ENCODE data around the gene LTB. TPM values are rescaled to one million over a fixed set of nuclear protein-coding genes. Genes with fewer than 3 reads are reported as not detected.

Gene LTB
- total RNA-seq, 1 experiment from 2014 or later, result not detected

GRCh38 chr6:31579119-31579505 lies 3.1 kb downstream of the LTB start:
- no peak overlapping the region for H3K9ac ChIP-seq (ENCODE audit: extremely low read depth, insufficient read length, low read length)
- H2AFZ ChIP-seq (ENCODE audit: low read length), result no peak overlapping the region
- H2BK5ac ChIP-seq (ENCODE audit: insufficient read length, low read length), result no peak overlapping the region
- no peak for TF ChIP-seq CTCF (conservative IDR thresholded peaks at IDR 0.05)
- no peak overlapping the region for H3T11ph ChIP-seq (ENCODE audit: low read length)
- no peaks in the 10 kb centered on the region; a peak in 1 of 5 replicates for H3K9me3 Mint-ChIP-seq
- peaks cover 11% of the 10 kb centered on the region for H3K23me2 ChIP-seq (ENCODE audit: insufficient read length, low read depth, low read length, poor library complexity, severe bottlenecking)
- no peak overlapping the region for H4K8ac ChIP-seq (replicated peaks; ENCODE audit: insufficient read length, low read depth, low read length)
- H3K4ac ChIP-seq (ENCODE audit: low read depth, low read length), result no peak overlapping the region
- no peak overlapping the region for H3K14ac ChIP-seq (ENCODE audit: insufficient read depth, low read length)
- no peak for DNase-seq
- peaks cover 45% of the 10 kb centered on the region for H3K27me3 Mint-ChIP-seq (ENCODE audit: low read depth)
- no peak overlapping the region for H3K56ac ChIP-seq (ENCODE audit: insufficient read length, low read depth, low read length)
- no peaks in the 10 kb centered on the region for H3K9me3 ChIP-seq (ENCODE audit: control insufficient read depth, low read depth, low read length)
- no peaks in the 10 kb centered on the region for H4K20me1 ChIP-seq (ENCODE audit: control insufficient read depth, insufficient read depth, insufficient read length)
- no peaks in the 10 kb centered on the region for H3K79me1 ChIP-seq (ENCODE audit: insufficient read depth, low read depth, low read length, poor library complexity, severe bottlenecking)
- no peak overlapping the region for H4K5ac ChIP-seq (ENCODE audit: insufficient read length, low read depth, low read length)
- no peak overlapping the region for H3K18ac ChIP-seq (ENCODE audit: insufficient read length, low read depth, low read length)
- H3K4me1 ChIP-seq (ENCODE audit: insufficient read depth, low read length), result peaks cover 2% of the 10 kb centered on the region; the same call in 1 of the 2 replicates
- no peak overlapping the region for H3K4me2 ChIP-seq (ENCODE audit: insufficient read depth, insufficient read length, low read length)
- no peak overlapping the region for H4K91ac ChIP-seq (ENCODE audit: insufficient read length, low read depth, low read length)
- no peak overlapping the region for H2BK120ac ChIP-seq (ENCODE audit: low read depth, low read length, poor library complexity, severe bottlenecking)
- no peak overlapping the region for H3K27ac ChIP-seq (ENCODE audit: insufficient read length, low read depth, low read length)
- no peak overlapping the region for H3K23ac ChIP-seq (ENCODE audit: insufficient read length, low read depth, low read length)
- H3K27me3 ChIP-seq (ENCODE audit: insufficient read depth, low read length), result no peaks in the 10 kb centered on the region
- H3K79me2 ChIP-seq (ENCODE audit: insufficient read depth, low read length), result no peaks in the 10 kb centered on the region
- H2AK5ac ChIP-seq (ENCODE audit: insufficient read length, low read length), result no peak overlapping the region
- no peaks in the 10 kb centered on the region for H3K36me3 Mint-ChIP-seq (ENCODE audit: insufficient read depth in 1 of 3, low read depth in 3 of 3)
- H3K4me1 Mint-ChIP-seq, result peaks cover 32 to 35% of the 10 kb centered on the region in 2 experiments
- H2BK12ac ChIP-seq (ENCODE audit: insufficient read length, low read depth, low read length), result no peak overlapping the region
- H2BK20ac ChIP-seq (ENCODE audit: low read depth, low read length, poor library complexity, severe bottlenecking), result no peak overlapping the region
- no peak overlapping the region; a peak in 1 of 7 replicates for H3K27ac Mint-ChIP-seq
- WGBS (ENCODE audit: extremely low coverage, insufficient read length, low lambda C conversion rate), result no CpG with 5 or more reads among the region's 3 CpGs
- no peak overlapping the region for H2BK15ac ChIP-seq (ENCODE audit: low read depth, low read length)
- peak overlapping the region in 1 of 2 experiments; percentile 31; a peak in 1 of 5 replicates for H3K4me3 Mint-ChIP-seq
